Measurements from ENCODE around the gene EBI3. TPM values are rescaled to one million over a fixed set of nuclear protein-coding genes. Genes with fewer than 3 reads are reported as not detected.
A peak's percentile ranks its signal among the peaks of the same experiment; 100 is the strongest.

The EBI3 gene
- polyA plus RNA-seq, 1 donor (not counting 4 experiments of a cell fraction or from before 2014, with no cell fraction given), result 0.05 TPM

DNA sequence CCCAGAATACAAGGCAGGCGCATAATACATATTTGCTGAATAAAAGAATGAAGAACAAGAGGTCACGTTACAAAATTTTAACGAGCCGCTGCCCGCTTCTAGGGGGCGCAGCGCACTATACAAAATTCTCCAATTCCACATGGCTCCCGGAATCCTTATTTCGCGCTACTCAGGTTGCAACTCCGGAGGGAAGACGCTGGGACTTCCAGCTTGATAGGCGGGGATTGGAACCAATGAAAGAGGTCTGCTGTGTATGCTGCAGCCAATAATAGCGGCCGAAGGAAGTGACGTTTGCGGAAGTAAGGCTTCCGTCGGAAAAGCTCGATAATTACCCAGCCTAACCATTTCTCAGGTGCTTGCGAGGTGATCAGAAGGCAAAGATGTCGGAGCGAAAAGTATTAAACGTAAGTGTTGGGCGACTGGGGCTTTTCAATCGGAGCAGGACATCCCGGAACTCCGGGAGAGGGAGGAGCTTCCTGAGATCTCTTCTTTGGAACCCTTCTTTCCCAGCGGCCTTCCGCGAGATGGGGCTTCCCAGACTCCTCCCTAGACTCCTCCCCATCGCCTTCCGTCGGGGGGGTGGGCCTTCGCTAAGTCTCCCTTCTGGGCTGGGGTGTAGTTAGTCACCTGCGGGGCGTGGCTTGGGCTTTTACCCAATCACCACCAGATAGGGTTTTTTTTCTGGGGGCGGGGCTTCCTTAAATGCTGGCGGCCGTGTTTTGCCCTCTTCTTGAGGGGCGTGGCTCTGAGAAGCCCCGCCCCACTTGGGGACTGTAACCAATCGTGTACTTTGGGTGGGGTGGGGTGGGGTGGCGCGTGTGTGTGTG lies 17.7 kb downstream of the EBI3 start, which contains the start of gene YJU2:
Gene YJU2, plus strand, starts transcription at position 314 of the 827 bp plus-strand sequence. Its CDS starts 67 bp downstream, at position 381.
- peaks cover 9% of the 10 kb centered on the region for H3K4me1 ChIP-seq (ENCODE audit: control insufficient read depth, extremely low read depth, insufficient read depth, low read length)
- peak within 1 kb of the TSS; percentile 100 for H3K27ac ChIP-seq (ENCODE audit: control insufficient read depth, insufficient read depth, low read length)
- dilution Hi-C loops (cut with MboI; ENCODE audit: extremely low pct_ligation_motif_present, low sequenced_read_pairs), result no loop called here
- H3K9ac ChIP-seq (ENCODE audit: control insufficient read depth, extremely low read depth, insufficient read depth, low read length), result peak within 1 kb of the TSS; percentile 100
- no peaks in the 10 kb centered on the region for H3K9me3 ChIP-seq (ENCODE audit: control insufficient read depth, low read depth, low read length)
- H2AFZ ChIP-seq (ENCODE audit: control insufficient read depth, low read length), result peak within 1 kb of the TSS; percentile 99
- H4K20me1 ChIP-seq (ENCODE audit: control insufficient read depth, extremely low read depth, insufficient read depth, low read length), result no peaks in the 10 kb centered on the region
- peaks cover 6% of the 10 kb centered on the region for H3K79me2 ChIP-seq (ENCODE audit: control insufficient read depth, insufficient read depth, low read length)
- DNase-seq (ENCODE audit: low read depth, low spot score), result peak; percentile 95
- no peaks in the 10 kb centered on the region for H3K9me1 ChIP-seq (ENCODE audit: control insufficient read depth, extremely low read depth, insufficient read depth, low read length)
- H3K27me3 ChIP-seq (ENCODE audit: control insufficient read depth, extremely low read depth, insufficient read depth, low read length), result no peaks in the 10 kb centered on the region
- H3K4me3 ChIP-seq (ENCODE audit: control insufficient read depth in 2 of 3, extremely low read depth in 1 of 3, insufficient read depth in 2 of 3, low read depth in 1 of 3, low read length in 3 of 3), result peak within 1 kb of the TSS; percentile 47 to 98 (median 88)
- H3K36me3 ChIP-seq (ENCODE audit: control insufficient read depth in 2 of 2, extremely low read depth in 1 of 2, insufficient read depth in 2 of 2, low read length in 2 of 2), result peaks cover 12 to 29% of the 10 kb centered on the region in 2 experiments
- TF ChIP-seq, protein P1, sequence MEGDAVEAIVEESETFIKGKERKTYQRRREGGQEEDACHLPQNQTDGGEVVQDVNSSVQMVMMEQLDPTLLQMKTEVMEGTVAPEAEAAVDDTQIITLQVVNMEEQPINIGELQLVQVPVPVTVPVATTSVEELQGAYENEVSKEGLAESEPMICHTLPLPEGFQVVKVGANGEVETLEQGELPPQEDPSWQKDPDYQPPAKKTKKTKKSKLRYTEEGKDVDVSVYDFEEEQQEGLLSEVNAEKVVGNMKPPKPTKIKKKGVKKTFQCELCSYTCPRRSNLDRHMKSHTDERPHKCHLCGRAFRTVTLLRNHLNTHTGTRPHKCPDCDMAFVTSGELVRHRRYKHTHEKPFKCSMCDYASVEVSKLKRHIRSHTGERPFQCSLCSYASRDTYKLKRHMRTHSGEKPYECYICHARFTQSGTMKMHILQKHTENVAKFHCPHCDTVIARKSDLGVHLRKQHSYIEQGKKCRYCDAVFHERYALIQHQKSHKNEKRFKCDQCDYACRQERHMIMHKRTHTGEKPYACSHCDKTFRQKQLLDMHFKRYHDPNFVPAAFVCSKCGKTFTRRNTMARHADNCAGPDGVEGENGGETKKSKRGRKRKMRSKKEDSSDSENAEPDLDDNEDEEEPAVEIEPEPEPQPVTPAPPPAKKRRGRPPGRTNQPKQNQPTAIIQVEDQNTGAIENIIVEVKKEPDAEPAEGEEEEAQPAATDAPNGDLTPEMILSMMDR (optimal IDR thresholded peaks at IDR 0.05 in 1 of 3, IDR thresholded peaks at IDR 0.05 in 1 of 3, conservative IDR thresholded peaks at IDR 0.05 in 1 of 3; ENCODE audit: extremely low read depth in 1 of 3, insufficient read depth in 2 of 3, low read length in 3 of 3), result peak; percentile 39 to 72 (median 62)
- TF ChIP-seq EZH2 (IDR thresholded peaks at IDR 0.05; ENCODE audit: low read length), result no peak
- peak; percentile 80 for FAIRE-seq
- peak within 1 kb of the TSS; percentile 84 for H3K4me2 ChIP-seq (ENCODE audit: control insufficient read depth, extremely low read depth, insufficient read depth, low read depth, low read length)

DNA sequence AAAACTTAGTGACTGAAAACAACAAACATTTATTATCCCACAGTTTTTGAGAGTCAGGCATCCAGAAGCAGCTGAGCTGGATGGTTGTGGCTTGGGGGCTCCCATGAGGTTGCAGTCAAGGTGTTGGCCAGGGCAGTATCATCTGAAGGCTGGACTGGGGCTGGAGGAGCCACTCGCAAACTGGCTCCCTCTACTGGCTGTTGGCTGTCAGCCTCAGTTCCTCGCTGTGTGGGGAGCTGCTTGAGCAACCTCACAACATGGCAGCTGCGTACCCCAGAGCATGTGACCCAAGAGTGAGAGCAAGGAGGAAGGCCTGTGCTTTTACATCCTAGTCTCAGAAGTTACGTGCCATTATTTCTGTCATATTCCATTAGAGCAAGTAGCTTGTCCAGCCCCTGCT lies 27.2 kb downstream of the EBI3 start:
- TF ChIP-seq, protein P1 (optimal IDR thresholded peaks at IDR 0.05 in 1 of 3, IDR thresholded peaks at IDR 0.05 in 1 of 3, conservative IDR thresholded peaks at IDR 0.05 in 1 of 3; ENCODE audit: extremely low read depth in 1 of 3, insufficient read depth in 2 of 3, low read length in 3 of 3), result peak in 2 of 3 experiments; percentile 26 to 30
- no peak for TF ChIP-seq EZH2 (IDR thresholded peaks at IDR 0.05; ENCODE audit: low read length)
- dilution Hi-C loops (cut with MboI; ENCODE audit: extremely low pct_ligation_motif_present, low sequenced_read_pairs), result no loop called here

More for the DNA sequence above, 27.2 kb downstream of the EBI3 start:
- H3K4me1 ChIP-seq (ENCODE audit: control insufficient read depth, extremely low read depth, insufficient read depth, low read length), result no peaks in the 10 kb centered on the region
- H3K4me3 ChIP-seq (ENCODE audit: control insufficient read depth in 2 of 3, extremely low read depth in 1 of 3, insufficient read depth in 2 of 3, low read depth in 1 of 3, low read length in 3 of 3), result no peak overlapping the region
- DNase-seq (ENCODE audit: low read depth, low spot score), result no peak
- H3K9me1 ChIP-seq (ENCODE audit: control insufficient read depth, extremely low read depth, insufficient read depth, low read length), result no peaks in the 10 kb centered on the region
- peaks cover 7% of the 10 kb centered on the region for H3K9me3 ChIP-seq (ENCODE audit: control insufficient read depth, low read depth, low read length)
- no peaks in the 10 kb centered on the region for H3K27me3 ChIP-seq (ENCODE audit: control insufficient read depth, extremely low read depth, insufficient read depth, low read length)
- H3K9ac ChIP-seq (ENCODE audit: control insufficient read depth, extremely low read depth, insufficient read depth, low read length), result no peak overlapping the region
- no peak overlapping the region for H3K27ac ChIP-seq (ENCODE audit: control insufficient read depth, insufficient read depth, low read length)
- H3K79me2 ChIP-seq (ENCODE audit: control insufficient read depth, insufficient read depth, low read length), result no peaks in the 10 kb centered on the region
- no peak overlapping the region for H3K4me2 ChIP-seq (ENCODE audit: control insufficient read depth, extremely low read depth, insufficient read depth, low read depth, low read length)
- peaks cover 25 to 35% of the 10 kb centered on the region in 2 experiments for H3K36me3 ChIP-seq (ENCODE audit: control insufficient read depth in 2 of 2, extremely low read depth in 1 of 2, insufficient read depth in 2 of 2, low read length in 2 of 2)
- H2AFZ ChIP-seq (ENCODE audit: control insufficient read depth, low read length), result no peak overlapping the region
- H4K20me1 ChIP-seq (ENCODE audit: control insufficient read depth, extremely low read depth, insufficient read depth, low read length), result no peaks in the 10 kb centered on the region
- no peak for FAIRE-seq
